ENCODE results near the gene ODAD4.

ODAD4 gene

GRCh38 chr17:41959336-41960095, 29.1 kb downstream of the ODAD4 start:
- no peak overlapping the region for H3K27ac ChIP-seq
- ChIA-PET CTCF (interaction anchor here (0.7 to 1.0 kb wide), 3 partner anchors 10 to 219 kb away, joined by 3 to 4 read pairs (median 3); no protein-coding TSS in a partner anchor), POLR2A (ENCODE audit: low non-redundant PET) (no interaction called here)
- TF ChIP-seq, protein P1, sequence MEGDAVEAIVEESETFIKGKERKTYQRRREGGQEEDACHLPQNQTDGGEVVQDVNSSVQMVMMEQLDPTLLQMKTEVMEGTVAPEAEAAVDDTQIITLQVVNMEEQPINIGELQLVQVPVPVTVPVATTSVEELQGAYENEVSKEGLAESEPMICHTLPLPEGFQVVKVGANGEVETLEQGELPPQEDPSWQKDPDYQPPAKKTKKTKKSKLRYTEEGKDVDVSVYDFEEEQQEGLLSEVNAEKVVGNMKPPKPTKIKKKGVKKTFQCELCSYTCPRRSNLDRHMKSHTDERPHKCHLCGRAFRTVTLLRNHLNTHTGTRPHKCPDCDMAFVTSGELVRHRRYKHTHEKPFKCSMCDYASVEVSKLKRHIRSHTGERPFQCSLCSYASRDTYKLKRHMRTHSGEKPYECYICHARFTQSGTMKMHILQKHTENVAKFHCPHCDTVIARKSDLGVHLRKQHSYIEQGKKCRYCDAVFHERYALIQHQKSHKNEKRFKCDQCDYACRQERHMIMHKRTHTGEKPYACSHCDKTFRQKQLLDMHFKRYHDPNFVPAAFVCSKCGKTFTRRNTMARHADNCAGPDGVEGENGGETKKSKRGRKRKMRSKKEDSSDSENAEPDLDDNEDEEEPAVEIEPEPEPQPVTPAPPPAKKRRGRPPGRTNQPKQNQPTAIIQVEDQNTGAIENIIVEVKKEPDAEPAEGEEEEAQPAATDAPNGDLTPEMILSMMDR (conservative IDR thresholded peaks at IDR 0.05; ENCODE audit: low read depth), result peak; percentile 23
- DNase-seq (ENCODE audit: low spot score), result no peak

GRCh38 chr17:41962111-41962510, 31.7 kb downstream of the ODAD4 start:
- TF ChIP-seq, protein P1 (conservative IDR thresholded peaks at IDR 0.05; ENCODE audit: low read depth), result no peak
- H3K27ac ChIP-seq, result no peak overlapping the region
- no peak for DNase-seq (ENCODE audit: low spot score)
- POLR2A ChIA-PET (ENCODE audit: low non-redundant PET), result no interaction called here
- CTCF ChIA-PET, result interaction anchor here (0.5 to 1.5 kb wide), 5 partner anchors 10 to 316 kb away, joined by 3 to 7 read pairs (median 3); no protein-coding TSS in a partner anchor

- POLR2A ChIA-PET (ENCODE audit: low non-redundant PET), result no interaction called here
These were observed 32.5 kb downstream of the ODAD4 start for GRCh38 chr17:41962768-41963434.

DNA sequence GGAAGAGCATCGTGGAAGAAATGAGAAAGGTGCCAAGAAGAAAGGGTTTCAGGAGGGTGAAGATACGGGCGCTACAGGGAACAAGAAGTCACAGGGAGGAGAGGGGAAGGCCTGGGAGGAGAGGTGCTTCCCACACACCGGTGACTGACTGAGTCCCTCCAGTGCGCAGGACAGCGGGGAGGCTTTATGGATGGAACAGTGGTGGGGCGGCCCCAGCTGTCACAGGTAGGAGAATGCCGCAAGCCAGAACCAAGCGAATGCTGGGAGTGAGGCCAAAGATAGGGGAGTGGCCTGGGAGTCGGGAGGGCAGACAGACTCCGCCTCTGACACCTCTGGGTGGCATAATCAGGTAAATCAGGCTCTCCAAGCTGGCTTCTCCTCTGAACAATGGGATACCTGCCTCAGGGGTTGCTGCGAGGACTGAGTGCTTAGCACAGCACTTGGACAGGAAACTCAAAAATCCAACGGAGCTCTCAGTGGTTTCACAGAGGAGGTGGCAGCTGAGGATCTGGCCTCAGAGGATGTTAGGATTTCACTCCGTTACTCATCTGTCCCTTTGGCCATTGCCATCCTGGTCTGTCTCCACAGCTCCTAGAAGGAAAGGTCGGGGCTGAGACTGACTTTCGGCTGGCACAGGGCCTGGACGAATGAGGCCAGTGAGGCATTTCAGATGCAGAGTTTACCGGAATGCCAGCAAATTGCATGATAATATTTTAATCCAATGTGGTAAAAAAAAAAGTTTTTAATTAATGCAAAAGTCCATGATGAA, 35.5 kb downstream of the ODAD4 start:
- ChIA-PET CTCF (interaction anchor here (0.5 to 0.9 kb wide), 4 partner anchors 10 to 270 kb away, joined by 3 to 6 read pairs (median 4); no protein-coding TSS in a partner anchor), POLR2A (ENCODE audit: low non-redundant PET) (interaction anchor here (0.6 to 2.4 kb wide), 7 partner anchors 8 to 555 kb away, joined by 3 to 11 read pairs (median 4); partner anchors contain the start of gene DNAJC7)
- DNase-seq (ENCODE audit: low spot score), result peak; percentile 91
- peak overlapping the region; percentile 89 for H3K27ac ChIP-seq
- TF ChIP-seq, protein P1 (conservative IDR thresholded peaks at IDR 0.05; ENCODE audit: low read depth), result no peak

More at GRCh38 chr17:41962768-41963434, 32.5 kb downstream of the ODAD4 start:
- H3K27ac ChIP-seq, result no peak overlapping the region
- CTCF ChIA-PET, result interaction anchor here (0.5 to 1.5 kb wide), 21 partner anchors 9 to 617 kb away, joined by 3 to 7 read pairs (median 3); no protein-coding TSS in a partner anchor
- TF ChIP-seq, protein P1 (conservative IDR thresholded peaks at IDR 0.05; ENCODE audit: low read depth), result peak; percentile 89
- peak; percentile 70 for DNase-seq (ENCODE audit: low spot score)

- DNase-seq (ENCODE audit: low spot score), result peak; percentile 92
- POLR2A ChIA-PET (ENCODE audit: low non-redundant PET), result interaction anchor here (0.7 to 2.4 kb wide), 6 partner anchors 9 to 555 kb away, joined by 3 to 11 read pairs (median 4); partner anchors contain the start of gene DNAJC7
- TF ChIP-seq, protein P1 (conservative IDR thresholded peaks at IDR 0.05; ENCODE audit: low read depth), result no peak
- peak within 1 kb of the TSS; percentile 89 for H3K27ac ChIP-seq
- CTCF ChIA-PET, result interaction anchor here (0.5 to 0.9 kb wide), 3 partner anchors 11 to 270 kb away, joined by 3 to 6 read pairs (median 3); no protein-coding TSS in a partner anchor
These were observed 36.2 kb downstream of the ODAD4 start, which contains the start of gene CNP for GRCh38 chr17:41966463-41967140. Gene CNP, plus strand, starts transcription at chr17:41966795. Its CDS starts 90 bp downstream, at chr17:41966885.
